ENCODE measurements around the gene TCF20. TPM values are rescaled to one million over a fixed set of nuclear protein-coding genes. Genes with fewer than 3 reads are reported as not detected.
A peak's percentile ranks its signal among the peaks of the same experiment; 100 is the strongest.

TCF20 gene
- total RNA-seq, 1 donor = 27.4 TPM

DNA sequence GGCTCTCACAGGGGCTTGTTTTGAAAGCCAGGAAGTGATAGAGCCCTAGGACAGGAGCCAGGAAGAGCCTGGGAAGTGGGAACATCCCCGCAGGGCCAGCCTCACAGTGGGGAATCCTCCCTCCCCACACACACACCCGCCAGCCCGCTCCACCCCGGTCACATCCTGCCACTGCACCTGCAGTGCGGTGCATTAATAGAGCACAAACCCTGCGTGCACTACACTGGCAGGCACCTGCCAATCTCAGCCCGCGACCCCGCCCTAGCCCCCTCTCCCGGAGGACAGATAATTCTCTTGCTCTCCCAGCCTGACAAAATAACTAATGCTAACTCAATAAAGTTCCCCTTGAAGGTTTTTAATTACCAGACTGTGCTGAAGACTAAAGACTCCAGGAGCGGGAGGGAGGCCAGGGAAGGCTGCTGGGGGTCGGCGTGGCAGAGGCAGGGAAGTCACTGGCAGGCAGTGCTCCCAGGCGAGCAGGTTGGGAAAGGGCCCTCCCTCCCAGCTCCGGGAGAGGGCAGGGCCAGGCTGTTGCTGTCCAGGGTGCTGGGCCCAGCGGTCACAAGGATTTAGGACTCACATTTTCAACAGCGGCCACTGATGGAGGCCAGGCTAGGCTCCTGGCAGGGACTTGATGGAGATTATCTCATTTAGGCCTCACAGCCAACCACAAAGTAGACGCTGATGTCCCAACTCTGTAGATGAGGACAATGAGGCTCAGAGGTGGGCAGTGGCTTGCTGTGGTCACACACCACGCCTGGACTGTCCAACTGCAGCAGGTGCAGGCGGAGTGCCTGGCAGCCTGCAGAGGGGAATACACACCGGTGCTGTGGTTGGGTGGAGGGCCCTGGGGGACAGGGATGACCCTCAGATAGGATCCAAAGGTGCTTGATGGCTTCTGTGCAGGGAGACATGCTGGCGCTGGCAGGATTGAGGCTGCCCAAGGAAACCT, 23.9 kb upstream of the TCF20 start:
- DNase-seq (ENCODE audit: low read depth) = peak; percentile 48
- TF ChIP-seq, protein P1, sequence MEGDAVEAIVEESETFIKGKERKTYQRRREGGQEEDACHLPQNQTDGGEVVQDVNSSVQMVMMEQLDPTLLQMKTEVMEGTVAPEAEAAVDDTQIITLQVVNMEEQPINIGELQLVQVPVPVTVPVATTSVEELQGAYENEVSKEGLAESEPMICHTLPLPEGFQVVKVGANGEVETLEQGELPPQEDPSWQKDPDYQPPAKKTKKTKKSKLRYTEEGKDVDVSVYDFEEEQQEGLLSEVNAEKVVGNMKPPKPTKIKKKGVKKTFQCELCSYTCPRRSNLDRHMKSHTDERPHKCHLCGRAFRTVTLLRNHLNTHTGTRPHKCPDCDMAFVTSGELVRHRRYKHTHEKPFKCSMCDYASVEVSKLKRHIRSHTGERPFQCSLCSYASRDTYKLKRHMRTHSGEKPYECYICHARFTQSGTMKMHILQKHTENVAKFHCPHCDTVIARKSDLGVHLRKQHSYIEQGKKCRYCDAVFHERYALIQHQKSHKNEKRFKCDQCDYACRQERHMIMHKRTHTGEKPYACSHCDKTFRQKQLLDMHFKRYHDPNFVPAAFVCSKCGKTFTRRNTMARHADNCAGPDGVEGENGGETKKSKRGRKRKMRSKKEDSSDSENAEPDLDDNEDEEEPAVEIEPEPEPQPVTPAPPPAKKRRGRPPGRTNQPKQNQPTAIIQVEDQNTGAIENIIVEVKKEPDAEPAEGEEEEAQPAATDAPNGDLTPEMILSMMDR (IDR thresholded peaks at IDR 0.05; ENCODE audit: insufficient read depth, low read length) = no peak
- no peak overlapping the region for H3K4me3 ChIP-seq (ENCODE audit: low read depth, low read length)

DNA sequence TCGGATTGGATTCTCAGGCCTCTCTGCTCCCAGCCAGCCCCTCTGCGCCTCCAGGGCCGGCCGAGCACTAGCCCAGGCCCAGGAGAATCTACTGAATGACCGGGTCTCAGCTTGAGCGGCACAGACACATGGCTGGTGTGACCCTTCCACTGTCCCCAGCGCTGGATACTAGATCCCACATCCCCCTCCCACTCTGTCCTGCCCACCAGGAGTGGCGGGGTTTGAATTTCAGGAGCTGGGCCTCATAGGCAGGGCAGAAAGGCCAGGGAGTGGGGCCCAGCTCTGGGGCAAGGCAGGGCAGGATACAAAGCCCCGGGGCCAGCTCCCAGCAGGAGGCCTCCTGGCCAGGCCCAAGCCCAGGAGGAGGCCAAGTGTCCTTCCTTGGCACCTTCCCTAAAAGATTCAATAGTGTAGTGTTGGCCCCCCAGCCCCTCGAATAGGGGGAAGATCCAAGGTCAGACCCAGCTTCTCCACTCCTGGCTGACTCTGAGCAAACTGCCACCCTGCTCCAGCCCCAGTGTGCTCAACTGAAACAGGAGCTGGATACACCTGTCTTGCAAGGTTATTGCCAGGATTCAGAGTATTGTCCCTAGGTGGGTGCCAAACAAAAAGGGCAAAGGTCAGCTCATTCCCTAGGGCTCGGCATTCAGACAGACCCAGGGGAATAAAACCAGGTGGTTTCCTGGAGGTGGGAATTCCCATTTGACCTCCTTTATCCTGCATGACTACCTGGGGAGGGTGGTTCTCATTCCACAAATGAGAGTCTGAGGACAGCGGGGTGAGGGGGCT, 22.5 kb upstream of the TCF20 start:
- DNase-seq (ENCODE audit: low read depth) = no peak
- TF ChIP-seq, protein P1 (IDR thresholded peaks at IDR 0.05; ENCODE audit: insufficient read depth, low read length) = no peak
- no peak overlapping the region for H3K4me3 ChIP-seq (ENCODE audit: low read depth, low read length)

GRCh38 chr22:42291287-42291686, 20.8 kb upstream of the TCF20 start:
- TF ChIP-seq, protein P1 (IDR thresholded peaks at IDR 0.05; ENCODE audit: insufficient read depth, low read length) = no peak
- DNase-seq (ENCODE audit: low read depth) = no peak
- H3K4me3 ChIP-seq (ENCODE audit: low read depth, low read length) = no peak overlapping the region

DNA sequence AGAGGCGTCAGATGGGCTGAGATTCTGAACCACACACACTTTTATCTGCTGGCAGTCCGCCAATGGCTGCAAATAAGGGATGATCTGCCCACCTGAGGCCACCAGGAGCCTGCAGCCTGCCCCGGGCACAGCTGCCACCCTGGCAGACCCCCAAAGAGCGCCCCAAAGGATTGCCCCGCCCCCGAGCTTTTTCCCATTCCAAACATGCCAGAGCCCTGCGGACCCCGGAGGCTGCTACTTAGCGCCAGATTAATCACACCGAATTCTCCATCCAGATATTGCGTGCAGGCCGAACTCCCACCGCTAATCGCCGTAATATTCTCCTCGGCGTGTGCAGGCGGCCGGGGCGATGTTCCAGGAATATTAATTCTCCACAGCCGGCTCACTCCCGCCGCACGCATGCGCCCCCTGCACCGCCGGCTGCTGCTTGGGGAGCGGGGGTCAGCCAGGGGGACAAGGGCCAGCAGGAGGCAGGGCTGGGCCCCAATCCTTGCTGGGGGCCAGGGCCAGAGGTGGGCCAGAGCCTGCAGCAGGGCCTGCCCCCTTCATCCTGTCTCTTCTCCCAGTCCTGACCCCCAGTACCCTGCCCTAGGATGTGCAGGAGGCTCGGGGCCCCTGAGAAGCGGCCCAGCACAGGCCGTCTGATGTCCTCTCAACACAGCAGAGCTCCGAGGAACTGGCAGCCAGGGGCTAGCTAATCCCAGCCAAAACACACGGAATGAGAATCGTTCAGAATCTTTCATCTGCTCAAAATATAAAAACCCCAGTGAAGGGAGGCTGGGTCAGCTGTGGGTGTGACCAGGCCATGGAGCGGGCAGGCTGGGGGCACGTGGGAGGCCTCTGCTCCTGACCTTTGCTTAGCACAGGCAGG, 19.5 kb upstream of the TCF20 start:
- no peak for DNase-seq (ENCODE audit: low read depth)
- TF ChIP-seq, protein P1 (IDR thresholded peaks at IDR 0.05; ENCODE audit: insufficient read depth, low read length) = no peak
- H3K4me3 ChIP-seq (ENCODE audit: low read depth, low read length) = no peak overlapping the region

GRCh38 chr22:42288791-42289190, 18.3 kb upstream of the TCF20 start:
- no peak for DNase-seq (ENCODE audit: low read depth)
- TF ChIP-seq, protein P1 (IDR thresholded peaks at IDR 0.05; ENCODE audit: insufficient read depth, low read length) = no peak
- no peak overlapping the region for H3K4me3 ChIP-seq (ENCODE audit: low read depth, low read length)

Measured in fibroblast of the aortic adventitia (primary cell).